Left ventricle myocardium inferior (tissue), 1 donor: ENCODE measurements around the gene MPP2. TPM values are rescaled to one million over a fixed set of nuclear protein-coding genes. Genes with fewer than 3 reads are reported as not detected.
"Not testable (repeated sequence)": the region's sequence is repeated elsewhere in the genome, so short reads cannot be mapped to it uniquely, and the experiment has no call there.

Experiments used
- DNase-seq: peaks from one replicate; pipeline ENCODE4 v3.0.0-alpha.2; 2020
- H3K27ac ChIP-seq: fragments of 200-600 bp; replicated peaks from 2 replicates; pipeline ENCODE4 v1.8.0; 2021
- H3K27me3 ChIP-seq: fragments of 200-600 bp; 2 replicates; pipeline ENCODE4 v1.8.0; 2021; ENCODE audit warnings: low read depth
- H3K36me3 ChIP-seq: fragments of 200-600 bp; 2 replicates; pipeline ENCODE4 v1.8.0; 2021
- H3K4me1 ChIP-seq: fragments of 200-600 bp; 2 replicates; pipeline ENCODE4 v1.8.0; 2021
- H3K4me3 ChIP-seq: fragments of 200-600 bp; 2 replicates; pipeline ENCODE4 v1.8.0; 2021; ENCODE audit warnings: mild to moderate bottlenecking, moderate library complexity
- H3K9me3 ChIP-seq: fragments of 200-600 bp; replicated peaks from 2 replicates; pipeline ENCODE4 v1.8.0; 2021
- CTCF ChIP-seq: fragments of 200-600 bp; IDR thresholded peaks from 2 replicates; pipeline ENCODE4 v1.8.0; 2021; ENCODE audit warnings: antibody characterized with exemption, mild to moderate bottlenecking, borderline replicate concordance
- intact Hi-C: fragments of 100-400 bp; cut with micrococcal nuclease; formaldehyde crosslinking; loops from one replicate; pipeline ENCODE4 v1.11.0; 2022
- total RNA-seq: library from RNA; stranded (reverse); fragmentation: NEBNext Ultra II Directional; extraction: Animal tissue kit (Norgen Biotek cat#: 25700); gene quantifications from one replicate; pipeline ENCODE4 v1.2.1, GENCODE V29; 2021
- donor health status: DM: no; HTN: yes; CAD: no; lungs with severe emphysema.

Gene MPP2
- total RNA-seq, 1 donor from 2014 or later = 12.1 TPM

DNA sequence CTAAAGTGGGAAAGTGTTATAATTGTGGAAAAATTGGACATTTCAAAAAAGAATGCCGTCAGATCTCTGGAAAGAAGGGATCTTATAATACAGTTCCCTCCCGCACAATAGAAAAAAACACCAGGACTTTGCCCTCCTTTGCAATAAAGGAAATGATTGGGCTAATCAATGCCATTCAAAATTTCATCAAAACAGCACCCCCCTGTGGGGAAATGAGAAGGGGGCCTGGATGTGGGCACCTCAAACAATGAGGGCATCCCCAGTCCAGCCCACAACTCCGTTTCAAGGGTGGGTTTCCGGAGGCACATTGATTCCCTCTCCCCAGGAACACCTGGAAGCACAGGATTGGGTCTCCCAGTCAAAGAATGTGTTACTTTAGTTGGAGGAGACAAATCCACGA lies 34.2 kb downstream of the MPP2 start:
- no peak for TF ChIP-seq CTCF
- peaks cover 37% of the 10 kb centered on the region for H3K4me1 ChIP-seq
- H3K27me3 ChIP-seq = no peaks in the 10 kb centered on the region
- intact Hi-C loops = no loop called here
- H3K9me3 ChIP-seq = no peaks in the 10 kb centered on the region
- no peaks in the 10 kb centered on the region for H3K36me3 ChIP-seq
- no peak overlapping the region for H3K4me3 ChIP-seq
- DNase-seq = no peak
- peak overlapping the region; percentile 89 for H3K27ac ChIP-seq

GRCh38 chr17:43871946-43872690 lies 35.2 kb downstream of the MPP2 start:
- H3K27ac ChIP-seq = peak overlapping the region; percentile 89
- H3K4me1 ChIP-seq = peaks cover 29% of the 10 kb centered on the region
- H3K4me3 ChIP-seq = peak overlapping the region; percentile 50
- H3K36me3 ChIP-seq = no peaks in the 10 kb centered on the region
- TF ChIP-seq CTCF = no peak
- DNase-seq = no peak
- intact Hi-C loops = no loop called here
- no peaks in the 10 kb centered on the region for H3K27me3 ChIP-seq
- H3K9me3 ChIP-seq = no peaks in the 10 kb centered on the region

GRCh38 chr17:43869031-43869430 lies 38.3 kb downstream of the MPP2 start:
- H3K27ac ChIP-seq, H3K9me3 ChIP-seq, H3K4me3 ChIP-seq, DNase-seq, H3K36me3 ChIP-seq, intact Hi-C loops, H3K27me3 ChIP-seq: not testable (repeated sequence)
- peaks cover 24% of the 10 kb centered on the region for H3K4me1 ChIP-seq

DNA sequence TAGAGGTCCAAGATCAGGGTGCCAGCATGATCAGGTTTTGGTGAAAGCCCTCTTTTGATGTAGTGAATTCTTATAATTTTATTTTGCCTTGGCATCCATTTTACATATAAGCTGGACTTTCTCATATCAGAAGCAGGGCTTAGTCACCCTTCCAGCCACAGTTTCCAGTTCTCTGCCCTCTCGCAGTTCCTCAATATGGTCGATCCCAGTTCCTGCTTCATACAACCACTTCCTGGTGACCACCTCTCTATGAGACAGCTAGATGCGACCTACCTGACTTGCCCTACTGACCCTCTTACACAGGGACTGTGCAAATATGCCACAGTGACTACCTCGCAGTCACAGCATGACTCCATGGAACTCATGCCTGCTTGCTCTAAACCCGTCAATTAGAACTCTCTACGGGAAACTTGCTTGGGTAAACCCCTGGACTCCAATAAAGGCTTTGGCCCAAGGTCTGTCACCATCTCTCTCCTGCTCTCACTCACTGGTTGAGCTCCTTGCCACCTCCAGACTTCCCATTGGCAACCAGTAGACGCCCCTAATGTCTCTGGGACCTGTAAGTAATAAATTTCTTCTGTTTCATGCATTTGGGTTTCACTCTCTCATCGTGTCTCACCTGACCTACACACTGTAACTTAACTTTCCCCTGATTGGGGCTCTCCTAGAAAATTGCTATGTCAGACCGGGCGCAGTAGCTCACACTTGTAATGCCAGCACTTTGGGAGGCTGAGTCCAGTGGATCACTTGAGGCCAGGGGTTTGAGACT lies 38.9 kb downstream of the MPP2 start:
- Histone ChIP-seq H3K4me3 (no peak overlapping the region), H3K27me3 (no peaks in the 10 kb centered on the region), H3K27ac (no peak overlapping the region), H3K36me3 (no peaks in the 10 kb centered on the region), H3K4me1 (peaks cover 17% of the 10 kb centered on the region), H3K9me3 (no peaks in the 10 kb centered on the region)
- TF ChIP-seq CTCF = no peak
- DNase-seq = no peak
- intact Hi-C loops = no loop called here

GRCh38 chr17:43864161-43864984 lies 43.0 kb downstream of the MPP2 start:
- Histone ChIP-seq H3K4me3 (no peak overlapping the region), H3K27ac (no peak overlapping the region), H3K4me1 (peaks cover 30% of the 10 kb centered on the region), H3K27me3 (no peaks in the 10 kb centered on the region), H3K36me3 (no peaks in the 10 kb centered on the region), H3K9me3 (no peaks in the 10 kb centered on the region)
- intact Hi-C loops = no loop called here
- no peak for DNase-seq
- TF ChIP-seq CTCF = no peak
